Measurements from ENCODE around the gene PGAM5.

The PGAM5 gene

GRCh38 chr12:132720606-132721345, 10.1 kb downstream of the PGAM5 start:
- DNase-seq (ENCODE audit: low spot score) = no peak

GRCh38 chr12:132723015-132723763, 12.5 kb downstream of the PGAM5 start:
- DNase-seq (ENCODE audit: low spot score) = no peak

DNA sequence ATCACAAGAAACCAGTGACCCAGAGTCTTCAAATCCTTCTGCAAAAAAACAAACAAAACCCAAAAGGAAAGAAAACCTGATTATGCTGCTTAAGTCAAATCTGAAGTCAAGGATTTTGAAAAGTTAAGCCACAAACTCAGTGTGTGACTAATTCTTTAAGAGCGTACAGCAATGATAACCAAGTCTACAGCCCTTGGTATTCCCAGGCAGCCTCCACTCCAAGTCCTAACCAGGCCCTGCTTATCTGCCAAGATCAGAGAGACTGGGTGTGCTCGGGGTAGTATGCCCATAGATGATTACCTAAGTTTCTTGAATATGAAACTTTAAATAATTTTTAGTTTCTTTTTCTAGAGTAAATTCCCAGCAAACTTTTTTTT, 13.1 kb downstream of the PGAM5 start:
- no peak for DNase-seq (ENCODE audit: low spot score)

DNA sequence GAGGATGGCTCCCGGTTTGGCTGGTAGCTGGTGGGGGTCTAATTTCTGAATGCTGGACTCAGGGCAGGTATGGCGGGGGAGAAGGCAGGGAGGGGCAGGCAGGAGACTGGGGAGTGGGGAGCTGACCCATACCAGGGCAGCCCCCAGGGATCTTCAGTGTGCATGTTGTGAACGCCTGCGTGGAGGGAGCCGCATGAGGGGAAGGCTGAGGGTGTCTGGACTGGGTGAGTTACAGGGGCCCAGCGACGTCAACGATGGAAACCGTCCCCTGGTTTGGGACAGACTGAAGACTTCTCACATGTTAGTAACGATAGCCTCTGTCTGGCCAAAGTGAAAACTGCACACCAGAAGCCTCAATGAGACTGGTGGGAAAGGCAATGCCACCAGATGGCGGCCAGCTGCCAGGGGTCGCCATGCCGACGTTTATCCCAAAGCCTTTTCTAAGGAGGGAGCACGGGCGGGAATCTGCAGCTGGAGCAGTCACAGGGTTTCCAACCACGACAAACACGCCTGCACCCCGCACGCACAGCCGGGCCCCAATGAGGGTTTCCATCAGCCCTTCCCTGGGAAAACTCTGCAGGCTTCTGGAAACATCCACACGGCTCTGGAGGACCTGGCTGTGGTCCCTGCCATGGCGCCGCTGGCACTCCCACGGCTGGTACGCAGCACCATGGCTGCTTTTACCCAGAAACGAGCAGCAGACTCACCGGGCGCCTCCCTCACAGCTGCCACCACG, 14.0 kb downstream of the PGAM5 start:
- no peak for DNase-seq (ENCODE audit: low spot score)

GRCh38 chr12:132726386-132726785, 15.7 kb downstream of the PGAM5 start:
- no peak for DNase-seq (ENCODE audit: low spot score)

- DNase-seq (ENCODE audit: low spot score) = no peak
These were observed 16.6 kb downstream of the PGAM5 start for GRCh38 chr12:132727091-132727794.

GRCh38 chr12:132728502-132728901, 17.9 kb downstream of the PGAM5 start:
- DNase-seq (ENCODE audit: low spot score) = no peak

GRCh38 chr12:132729541-132730320, 19.1 kb downstream of the PGAM5 start:
- no peak for DNase-seq (ENCODE audit: low spot score)

DNA sequence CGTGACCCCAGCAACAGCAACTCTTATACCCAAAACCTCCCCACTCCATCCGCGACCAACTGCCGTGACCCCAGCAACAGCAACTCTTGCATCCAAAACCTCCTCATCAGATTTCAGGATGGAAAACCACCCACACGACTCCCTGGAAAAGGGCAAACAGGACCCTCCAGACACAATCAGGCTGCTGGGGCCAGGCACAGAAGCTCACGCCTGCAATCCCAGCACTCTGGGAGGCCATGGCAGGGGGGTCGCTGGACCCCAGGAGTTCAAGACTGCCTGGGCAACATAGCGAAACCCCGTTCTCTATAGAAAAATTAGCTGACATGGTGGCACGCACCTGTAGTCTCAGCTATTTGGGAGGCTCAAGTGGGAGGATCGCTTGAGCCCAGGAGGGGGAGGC, 19.7 kb downstream of the PGAM5 start:
- no peak for DNase-seq (ENCODE audit: low spot score)

DNA sequence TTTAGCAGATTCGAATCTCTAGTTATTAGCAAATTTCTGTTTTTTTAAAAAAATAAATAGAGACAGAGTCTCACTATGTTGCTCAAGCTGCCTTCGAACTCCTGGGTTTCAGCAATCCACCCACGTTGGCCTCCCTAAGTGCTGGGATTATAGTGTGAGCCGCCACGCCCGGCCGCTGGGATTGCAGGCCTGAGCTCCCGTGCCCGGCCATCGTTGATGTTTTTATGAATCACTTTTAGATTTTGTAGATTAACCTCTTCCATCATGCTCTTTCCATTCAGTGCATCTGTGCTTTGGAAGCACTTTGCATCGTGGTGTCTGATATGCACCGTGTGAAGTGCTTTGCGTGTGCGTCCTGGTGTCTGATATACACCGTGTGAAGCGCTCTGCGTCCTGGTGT, 20.9 kb downstream of the PGAM5 start:
- DNase-seq (ENCODE audit: low spot score) = no peak

DNA sequence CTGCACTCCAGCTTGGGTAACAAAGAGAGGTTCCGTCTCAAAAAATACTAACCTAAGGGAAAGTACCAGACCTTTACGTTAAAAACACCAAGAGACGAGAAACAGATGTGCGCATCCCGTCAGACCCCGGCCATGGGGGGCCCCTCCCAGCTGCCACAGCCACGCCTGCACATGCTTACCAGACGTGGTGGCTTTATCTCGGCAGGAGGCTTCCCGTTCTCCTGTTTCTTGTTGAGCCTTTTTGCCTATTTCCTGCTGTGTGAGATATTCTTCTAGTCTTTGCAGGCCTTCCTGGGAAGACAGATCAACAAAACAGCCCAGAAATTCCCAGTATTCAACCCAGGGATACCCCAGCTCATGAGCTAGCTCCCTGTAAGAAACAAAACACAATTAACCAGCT, 23.6 kb downstream of the PGAM5 start:
- DNase-seq (ENCODE audit: low spot score) = no peak

- no peak for DNase-seq (ENCODE audit: low spot score)
These were observed 24.9 kb downstream of the PGAM5 start for GRCh38 chr12:132735496-132735895.

DNA sequence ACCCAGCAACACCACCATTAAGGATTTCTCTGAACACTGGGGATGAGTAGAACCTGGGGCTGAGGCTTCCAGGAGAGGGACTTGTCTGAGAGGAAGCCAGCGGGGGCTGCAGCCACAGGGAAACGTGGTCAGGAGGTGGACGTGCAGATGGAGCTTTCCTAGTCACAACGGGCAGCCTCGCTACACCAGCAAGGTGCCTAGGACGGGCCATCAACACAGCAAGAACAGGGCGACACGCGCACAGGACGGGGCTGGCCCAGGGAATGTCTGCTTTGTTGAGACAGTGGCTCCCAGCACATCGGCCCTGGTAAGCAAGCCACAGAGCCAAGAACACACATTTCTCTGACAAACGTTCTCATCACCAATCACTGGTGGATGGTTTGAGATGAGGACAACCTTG, 25.7 kb downstream of the PGAM5 start:
- DNase-seq (ENCODE audit: low spot score) = no peak

- no peak for DNase-seq (ENCODE audit: low spot score)
These were observed 26.3 kb downstream of the PGAM5 start for GRCh38 chr12:132736913-132737312.

- no peak for DNase-seq (ENCODE audit: low spot score)
These were observed 29.1 kb downstream of the PGAM5 start for GRCh38 chr12:132739600-132740312.

- no peak for DNase-seq (ENCODE audit: low spot score)
These were observed 29.6 kb downstream of the PGAM5 start for GRCh38 chr12:132740313-132740646.

DNA sequence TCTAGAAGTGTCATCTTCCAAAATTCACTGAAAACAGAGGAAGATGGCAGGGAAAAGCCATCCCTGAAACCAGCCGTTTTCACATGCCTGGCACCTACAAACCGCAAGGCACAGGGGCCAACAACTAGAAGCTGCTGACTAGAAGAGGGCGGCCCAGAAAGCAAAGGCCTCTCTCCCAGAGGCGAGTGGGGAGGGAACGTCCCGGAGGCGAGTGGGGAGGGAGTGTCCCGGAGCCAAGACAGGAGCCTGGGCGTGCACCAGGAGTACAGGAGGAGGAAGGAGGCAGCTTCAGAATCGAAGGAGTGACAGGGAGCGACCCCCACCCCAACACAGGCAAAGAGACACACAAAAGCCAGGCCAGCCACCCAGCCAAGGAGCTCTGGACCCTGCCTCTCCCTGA, 30.0 kb downstream of the PGAM5 start:
- no peak for DNase-seq (ENCODE audit: low spot score)

- DNase-seq (ENCODE audit: low spot score) = no peak
These were observed 31.0 kb downstream of the PGAM5 start for GRCh38 chr12:132741620-132742019.

DNA sequence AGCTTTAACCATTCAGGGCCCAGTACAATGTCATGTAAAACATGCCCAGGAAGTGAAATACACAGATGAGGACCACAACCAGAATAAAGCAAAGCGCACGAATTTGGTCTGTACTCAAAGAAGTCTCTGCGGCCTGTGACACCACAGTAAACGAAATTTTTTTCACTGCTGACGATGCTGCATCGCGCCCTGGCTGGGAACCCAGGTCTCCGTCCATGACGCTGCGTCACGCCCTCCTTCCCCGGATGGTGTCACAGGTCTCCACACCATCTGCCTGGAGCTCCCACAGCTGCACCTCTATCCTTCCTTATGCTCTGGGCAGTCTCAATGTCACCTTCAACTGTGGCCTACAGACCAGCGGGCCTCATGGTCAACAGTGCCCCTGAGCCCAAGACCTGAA, 33.2 kb downstream of the PGAM5 start:
- no peak for DNase-seq (ENCODE audit: low spot score)

- no peak for DNase-seq (ENCODE audit: low spot score)
These were observed 36.0 kb downstream of the PGAM5 start for GRCh38 chr12:132746613-132747012.

- no peak for DNase-seq (ENCODE audit: low spot score)
These were observed 36.8 kb downstream of the PGAM5 start for GRCh38 chr12:132747395-132747794.

Data from activated CD4-positive, alpha-beta T cell treated with anti-CD3 and anti-CD28 coated beads, Interleukin-2, Interleukin-4, amounts not matched to agents 100 ng/mL and 50 ng/mL, durations not matched to agents 16 hours and 8 hours (primary cell).